8988T (cell line): ENCODE data around the gene ELOF1.
"Not testable (repeated sequence)": the region's sequence is repeated elsewhere in the genome, so short reads cannot be mapped to it uniquely, and the experiment has no call there.

Experiments used
- DNase-seq: peaks from one replicate; pipeline ENCODE4 v3.0.0; 2011

Gene ELOF1

GRCh38 chr19:11566164-11566563 is 7.1 kb upstream of the ELOF1 start:
- DNase-seq, result no peak

GRCh38 chr19:11565649-11565980 is 6.6 kb upstream of the ELOF1 start:
- DNase-seq, result not testable (repeated sequence)

GRCh38 chr19:11564082-11564807 is 5.2 kb upstream of the ELOF1 start:
- not testable (repeated sequence) for DNase-seq

- DNase-seq, result no peak
Observed at GRCh38 chr19:11563532-11563931, 4.5 kb upstream of the ELOF1 start.

GRCh38 chr19:11560404-11561051 is 1.5 kb upstream of the ELOF1 start:
- no peak for DNase-seq

- DNase-seq, result no peak
Observed at GRCh38 chr19:11556634-11557420, 2.2 kb downstream of the ELOF1 start.

GRCh38 chr19:11555246-11555645 is 3.8 kb downstream of the ELOF1 start:
- no peak for DNase-seq

GRCh38 chr19:11554160-11554559 is 4.9 kb downstream of the ELOF1 start:
- no peak for DNase-seq

- DNase-seq, result no peak
Observed at GRCh38 chr19:11552666-11553372, 6.2 kb downstream of the ELOF1 start.

GRCh38 chr19:11551603-11552235 is 7.3 kb downstream of the ELOF1 start:
- no peak for DNase-seq

GRCh38 chr19:11550265-11550664 is 8.8 kb downstream of the ELOF1 start:
- DNase-seq, result no peak

GRCh38 chr19:11549386-11549953 is 9.6 kb downstream of the ELOF1 start:
- no peak for DNase-seq

- DNase-seq, result no peak
Observed at GRCh38 chr19:11547929-11548700, 10.9 kb downstream of the ELOF1 start.

- no peak for DNase-seq
Observed at GRCh38 chr19:11541238-11541637, 17.8 kb downstream of the ELOF1 start.

GRCh38 chr19:11540645-11541044 is 18.4 kb downstream of the ELOF1 start:
- no peak for DNase-seq

- DNase-seq, result no peak
Observed at GRCh38 chr19:11539495-11540365, 19.3 kb downstream of the ELOF1 start.

GRCh38 chr19:11538232-11539036 is 20.6 kb downstream of the ELOF1 start, which contains the start of gene CNN1:
TSS of gene CNN1 (plus strand) at chr19:11538851. CDS start at chr19:11538928, 77 bp downstream.
- DNase-seq, result no peak

GRCh38 chr19:11535792-11536595 is 23.0 kb downstream of the ELOF1 start:
- DNase-seq, result peak; percentile 94

- DNase-seq, result no peak
Observed at GRCh38 chr19:11534948-11535347, 24.1 kb downstream of the ELOF1 start.
